Cortex of kidney (tissue), 1 donor: Measurements from ENCODE around the gene NAPEPLD.

Experiments
- DNase-seq: peaks from one replicate; lab custom pipeline; 2025; lab: John Stamatoyannopoulos, UW

NAPEPLD gene

DNA sequence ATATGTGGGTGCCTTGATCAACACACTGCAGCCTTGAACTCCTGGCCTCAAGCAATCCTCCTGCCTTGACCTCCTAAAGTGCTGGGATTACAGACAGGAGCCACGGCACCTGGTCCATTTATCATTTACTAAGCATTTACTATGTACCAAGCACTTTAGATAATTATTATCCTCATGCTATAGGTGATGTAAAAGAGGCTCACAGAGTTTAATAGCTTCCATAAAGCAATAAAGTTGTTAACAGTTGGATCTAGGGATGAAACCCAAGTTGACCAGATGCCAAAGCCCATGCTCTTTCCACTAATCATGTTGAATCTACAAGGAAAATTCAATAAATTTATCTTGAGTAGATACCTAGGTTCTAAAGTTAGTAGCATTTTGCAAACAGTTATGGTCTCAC, 5.0 kb downstream of the NAPEPLD start:
- DNase-seq, result no peak

GRCh38 chr7:103142494-103142893, 6.4 kb downstream of the NAPEPLD start:
- DNase-seq, result no peak

DNA sequence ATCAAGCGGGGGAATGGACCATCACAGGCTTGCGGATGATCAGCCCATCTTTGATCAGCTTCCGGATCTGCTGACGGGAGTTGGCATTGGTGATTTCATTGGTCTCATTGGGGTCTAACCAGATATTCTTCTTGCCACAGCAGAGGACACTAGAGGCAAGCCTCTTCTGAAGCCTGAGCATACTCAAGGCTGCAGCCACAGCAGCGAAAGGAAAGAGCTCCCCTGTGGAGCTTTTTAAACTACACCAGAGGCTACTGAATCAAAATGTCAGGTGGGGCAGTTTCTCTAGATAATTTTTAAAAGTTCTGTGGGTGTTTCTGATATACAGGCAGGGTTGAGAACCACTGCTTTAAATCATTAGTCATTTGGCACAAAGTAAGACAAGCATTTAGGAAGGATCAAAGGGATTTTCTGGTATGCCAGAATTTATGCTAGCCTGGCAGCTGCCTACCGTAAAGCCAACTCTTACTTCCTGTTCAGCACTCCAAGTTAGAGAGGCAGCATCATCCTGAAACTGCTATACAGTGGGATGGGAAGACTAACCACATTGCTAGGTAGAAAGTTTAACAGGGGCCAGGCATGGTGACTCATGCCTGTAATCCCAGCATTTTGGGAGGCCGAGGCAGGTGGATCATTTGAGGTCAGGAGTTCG, 7.0 kb downstream of the NAPEPLD start:
- DNase-seq, result no peak

- DNase-seq, result no peak
Observed at GRCh38 chr7:103140685-103141084, 8.2 kb downstream of the NAPEPLD start.

DNA sequence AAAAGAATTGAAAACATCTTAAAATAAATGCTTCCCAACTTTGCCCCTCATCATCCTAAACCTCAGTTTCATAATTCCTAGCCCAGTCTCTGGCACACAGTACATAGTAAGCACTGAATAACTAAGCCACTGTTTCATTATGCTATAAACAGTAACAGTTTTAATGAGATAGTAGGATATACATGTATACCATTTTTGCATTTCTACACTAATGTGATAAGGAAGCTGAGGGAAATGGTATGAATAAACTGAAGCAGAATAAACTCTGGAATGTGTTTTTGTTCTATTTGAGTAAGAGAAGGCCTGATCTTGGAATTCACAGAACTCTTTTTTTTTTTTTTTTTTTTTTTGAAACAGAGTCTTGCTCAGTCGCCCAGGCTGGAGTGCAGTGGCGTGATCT, 8.8 kb downstream of the NAPEPLD start:
- DNase-seq, result no peak

- DNase-seq, result no peak
Observed at GRCh38 chr7:103134836-103135554, 13.9 kb downstream of the NAPEPLD start.

- DNase-seq, result no peak
Observed at GRCh38 chr7:103132995-103133688, 15.8 kb downstream of the NAPEPLD start.

DNA sequence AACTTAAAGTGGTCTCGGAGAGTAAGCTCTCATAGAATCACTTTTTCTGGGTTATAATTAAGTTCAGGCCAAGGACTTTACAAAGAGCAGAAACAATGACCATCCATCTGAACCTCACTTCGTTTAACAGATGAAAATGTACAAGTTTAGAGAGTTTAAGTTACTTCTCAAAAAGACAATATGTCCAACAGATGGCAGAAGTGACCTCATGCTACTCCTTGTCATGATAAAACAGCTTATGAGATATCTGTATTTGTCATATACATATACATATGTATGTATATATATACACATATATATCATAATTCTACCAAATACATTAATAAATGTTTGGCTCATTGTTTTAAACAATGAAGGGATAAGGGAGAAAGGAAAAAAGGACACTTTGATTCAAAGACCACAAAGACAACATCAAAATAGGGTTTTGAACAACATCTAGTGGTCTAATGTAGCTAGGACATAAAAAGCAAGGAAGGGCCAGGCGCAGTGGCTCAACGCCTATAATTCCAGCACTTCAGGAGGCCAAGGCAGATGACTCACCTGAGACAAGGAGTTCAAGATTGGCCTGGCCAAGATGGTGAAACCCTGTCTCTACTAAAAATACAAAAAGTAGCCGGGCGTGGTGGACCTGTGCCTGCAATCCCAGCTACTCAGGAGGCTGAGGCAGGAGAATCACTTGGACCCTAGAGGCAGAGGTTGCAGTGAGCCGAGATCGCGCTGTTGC, 17.8 kb downstream of the NAPEPLD start:
- DNase-seq, result no peak

DNA sequence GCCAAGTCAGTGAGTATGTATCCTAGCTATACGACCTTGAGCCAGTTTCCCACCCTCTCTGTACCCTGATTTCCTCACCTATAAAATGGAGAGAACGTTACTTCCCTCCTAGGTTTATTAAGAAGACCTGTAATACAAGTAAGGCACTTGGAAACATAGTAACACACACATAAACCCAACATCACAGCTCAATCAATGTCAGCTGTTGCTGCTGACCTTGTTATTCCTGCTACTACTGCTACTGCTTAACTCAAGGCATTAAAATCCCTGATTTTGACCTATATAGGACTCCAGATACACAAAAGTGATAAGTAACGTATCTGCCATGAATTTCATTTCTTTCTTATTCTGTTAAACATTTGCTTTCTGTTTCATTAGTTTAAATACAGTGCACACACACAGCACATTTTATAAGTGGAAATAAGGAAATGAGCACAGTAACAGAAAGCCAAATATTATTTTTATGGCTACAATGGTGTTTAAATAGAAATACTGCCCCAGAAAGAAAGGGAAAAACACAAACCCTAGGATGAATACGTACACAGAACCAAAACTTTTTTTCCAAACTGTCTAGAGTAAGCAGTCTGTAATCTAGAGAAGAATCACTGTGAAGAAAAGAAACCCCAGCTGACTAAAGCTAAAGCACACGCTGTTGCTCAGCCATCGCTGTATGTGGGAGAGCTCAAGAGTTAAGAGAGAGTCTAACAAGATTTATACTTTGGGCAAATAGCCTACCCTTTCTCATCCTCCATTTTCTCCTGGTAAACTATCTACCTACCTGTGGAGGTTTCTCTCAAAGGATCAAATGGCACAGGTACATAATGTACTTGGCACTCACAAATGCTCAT, 19.0 kb downstream of the NAPEPLD start:
- DNase-seq, result no peak

- DNase-seq, result no peak
Observed at GRCh38 chr7:103127006-103127405, 21.9 kb downstream of the NAPEPLD start.

- DNase-seq, result no peak
Observed at GRCh38 chr7:103124429-103124979, 24.4 kb downstream of the NAPEPLD start.

DNA sequence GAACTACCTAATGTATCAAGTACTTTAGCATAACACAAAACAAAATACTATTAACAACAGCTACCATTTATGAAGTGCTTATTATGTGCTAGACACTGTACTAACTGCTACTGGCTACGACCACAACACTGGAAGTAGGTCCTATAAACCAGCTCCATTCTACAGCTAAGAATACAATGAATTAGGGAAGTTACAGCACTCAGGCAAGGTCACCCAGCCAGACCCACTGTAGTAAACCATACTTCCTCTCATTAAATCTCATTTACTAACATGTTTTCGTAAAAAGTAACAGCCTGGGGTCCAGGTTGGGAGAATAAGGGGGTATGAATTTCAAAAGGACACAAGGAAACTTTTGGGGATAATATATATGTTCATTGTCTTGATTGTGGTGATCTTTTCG, 25.4 kb downstream of the NAPEPLD start:
- no peak for DNase-seq

- DNase-seq, result no peak
Observed at GRCh38 chr7:103121641-103122040, 27.3 kb downstream of the NAPEPLD start.

DNA sequence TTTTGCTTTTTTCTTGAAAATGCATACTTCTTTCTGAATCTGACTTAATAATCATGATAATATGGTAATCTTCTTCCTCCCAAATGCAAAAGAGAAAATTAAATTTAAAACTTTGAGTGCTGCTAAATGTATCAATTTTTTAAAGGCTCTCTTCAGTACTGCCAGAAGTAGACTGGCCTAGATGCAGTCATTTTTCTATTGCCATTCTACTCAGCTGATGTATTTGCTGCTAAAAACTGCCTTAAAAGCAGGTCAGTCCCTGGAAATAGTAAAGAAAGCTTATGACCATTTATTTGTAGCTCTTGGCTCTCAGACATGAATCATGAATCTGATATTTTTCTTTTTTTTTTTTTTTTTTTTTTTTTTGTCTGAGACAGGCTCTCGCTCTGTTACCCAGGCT, 28.5 kb downstream of the NAPEPLD start:
- no peak for DNase-seq

- DNase-seq, result no peak
Observed at GRCh38 chr7:103119791-103120291, 29.1 kb downstream of the NAPEPLD start.

GRCh38 chr7:103117465-103117864, 31.4 kb downstream of the NAPEPLD start:
- no peak for DNase-seq

GRCh38 chr7:103116991-103117390, 31.9 kb downstream of the NAPEPLD start:
- no peak for DNase-seq

GRCh38 chr7:103116511-103116910, 32.4 kb downstream of the NAPEPLD start:
- DNase-seq, result no peak

- DNase-seq, result no peak
Observed at GRCh38 chr7:103115771-103116170, 33.1 kb downstream of the NAPEPLD start.

- no peak for DNase-seq
Observed at GRCh38 chr7:103114576-103115008, 34.3 kb downstream of the NAPEPLD start.

DNA sequence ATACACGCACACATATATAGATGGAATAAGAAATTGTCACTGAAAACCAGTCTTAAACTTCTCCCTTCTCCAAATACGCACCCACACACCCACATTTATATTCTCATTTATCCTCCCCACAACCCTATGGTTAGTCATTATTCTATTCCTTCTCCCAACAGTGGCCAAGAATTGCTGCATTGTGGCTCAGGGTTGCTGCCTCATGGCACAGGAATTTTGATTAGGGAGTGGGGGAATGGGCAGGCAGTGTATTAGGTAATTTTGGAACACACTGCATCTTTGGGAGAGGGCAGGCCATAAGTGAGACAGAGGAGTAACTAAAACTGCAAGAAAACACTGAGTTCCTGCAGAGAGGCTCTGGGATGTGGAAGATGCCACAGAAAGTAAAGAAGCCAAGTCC, 35.7 kb downstream of the NAPEPLD start:
- DNase-seq, result no peak
